Endothelial cell of umbilical vein (primary cell): ENCODE data around the gene CCDC91. TPM values are rescaled to one million over a fixed set of nuclear protein-coding genes. Genes with fewer than 3 reads are reported as not detected.

ENCODE experiments used
- BruUV-seq: library from RNA; stranded (reverse); fragments of 400-500 nt; replicated peaks from 2 replicates; lab custom pipeline; 2021; lab: Mats Ljungman, UMichigan
- CTCF ChIA-PET: fragments of 300-600, 350-600 bp; sonication (Branson Sonifier 250); formaldehyde crosslinking; loops from one replicate; lab custom pipeline; 2021; ENCODE audit warnings: antibody characterized with exemption, inconsistent platforms; lab: Charles Lee
- POLR2A ChIA-PET: fragments of 300-600, 350-600 bp; sonication (Branson Sonifier 250); formaldehyde crosslinking; loops from one replicate; lab custom pipeline; 2021; ENCODE audit warnings: antibody characterized with exemption, inconsistent platforms; lab: Charles Lee
- DNase-seq: peaks from one replicate; pipeline ENCODE4 v3.0.0-alpha.2; 2011; ENCODE audit warnings: low read depth, low spot score
- FAIRE-seq: peaks from 2 replicates; lab custom pipeline; 2011; peaks lifted over from hg19 to GRCh38; lab: Jason Lieb, UNC
- H2AFZ ChIP-seq: 2 replicates; pipeline ENCODE4 v1.6.0; 2012; ENCODE audit warnings: low read depth, low read length, control low read depth, inconsistent platforms
- H3K27ac ChIP-seq: 2 replicates; pipeline ENCODE4 v1.5.1; 2011; ENCODE audit warnings: low read depth, mild to moderate bottlenecking, control low read depth, low read length, moderate library complexity; ENCODE audit not compliant: insufficient read depth
- H3K27me3 ChIP-seq, 2 experiments: 2 replicates each; pipeline versions ENCODE4 v1.6.0 to v1.6.1; 2011; ENCODE audit warnings: low read length in 2 of 2, mixed read lengths in 1 of 2; ENCODE audit not compliant: control insufficient read depth in 2 of 2, insufficient read depth in 2 of 2
- H3K36me3 ChIP-seq, 2 experiments: 2 replicates in 1 of 2; 3 replicates in 1 of 2; pipeline ENCODE4 v1.5.1; 2011; ENCODE audit warnings: low read length in 2 of 2, mild to moderate bottlenecking in 1 of 2, moderate library complexity in 1 of 2; ENCODE audit not compliant: control insufficient read depth in 2 of 2, insufficient read depth in 2 of 2; ENCODE audit errors: extremely low read depth in 1 of 2
- H3K4me1 ChIP-seq: 3 replicates; pipeline ENCODE4 v1.5.1; 2011; ENCODE audit warnings: mild to moderate bottlenecking, low read length; ENCODE audit not compliant: control insufficient read depth, insufficient read depth; ENCODE audit errors: extremely low read depth
- H3K4me2 ChIP-seq: 2 replicates; pipeline ENCODE4 v1.6.1; 2011; ENCODE audit warnings: low read length, control low read depth, mixed read lengths; ENCODE audit not compliant: insufficient read depth
- H3K4me3 ChIP-seq, 3 experiments: fragments of 200-600 bp in 1 of 3; sonication (generic), shearing (Covaris generic) in 1 of 3; replicated peaks in 1 of 3; 2 replicates each; pipeline ENCODE4 v1.5.1; 2011 to 2016; ENCODE audit warnings: control low read depth in 3 of 3, low read length in 3 of 3, mild to moderate bottlenecking in 2 of 3, inconsistent platforms in 1 of 3, low read depth in 1 of 3, moderate library complexity in 1 of 3; ENCODE audit not compliant: insufficient read depth in 1 of 3
- H3K79me2 ChIP-seq: 2 replicates; pipeline ENCODE4 v1.6.0; 2012; ENCODE audit warnings: low read length, inconsistent platforms; ENCODE audit not compliant: control insufficient read depth, insufficient read depth
- H3K9ac ChIP-seq: replicated peaks from 2 replicates; pipeline ENCODE3; 2011; ENCODE audit warnings: low read length, control low read depth; ENCODE audit not compliant: insufficient read depth; ENCODE audit errors: extremely low read depth
- H3K9me1 ChIP-seq: replicated peaks from 3 replicates; pipeline ENCODE4 v1.6.0; 2011; ENCODE audit warnings: mild to moderate bottlenecking, low read length; ENCODE audit not compliant: control insufficient read depth, insufficient read depth; ENCODE audit errors: extremely low read depth
- H3K9me3 ChIP-seq: replicated peaks from 2 replicates; pipeline ENCODE4 v1.5.1; 2012; ENCODE audit warnings: low read length, inconsistent platforms; ENCODE audit not compliant: control insufficient read depth, insufficient read depth
- H4K20me1 ChIP-seq: replicated peaks from 2 replicates; pipeline ENCODE3; 2011; ENCODE audit warnings: mild to moderate bottlenecking, low read length; ENCODE audit not compliant: control insufficient read depth, insufficient read depth; ENCODE audit errors: extremely low read depth
- CTCF ChIP-seq, 2 donors: IDR thresholded peaks; 1 replicate in 1 of 2; 2 replicates in 1 of 2; pipeline ENCODE4 v1.5.1; 2011; ENCODE audit warnings: low read length in 2 of 2, mild to moderate bottlenecking in 2 of 2, moderate library complexity in 2 of 2, control low read depth in 1 of 2, inconsistent platforms in 1 of 2, low read depth in 1 of 2; ENCODE audit not compliant: insufficient read depth in 1 of 2; ENCODE audit errors: extremely low read depth in 1 of 2
- EZH2 ChIP-seq: IDR thresholded peaks from 2 replicates; pipeline ENCODE4 v1.6.1; 2012; ENCODE audit warnings: borderline replicate concordance, low read depth, mild to moderate bottlenecking, moderate library complexity, low read length, inconsistent platforms; ENCODE audit not compliant: severe bottlenecking
- FOS ChIP-seq: IDR thresholded peaks from 2 replicates; pipeline ENCODE4 v1.6.1; 2011; ENCODE audit warnings: mild to moderate bottlenecking, low read length, moderate library complexity, borderline replicate concordance; ENCODE audit not compliant: insufficient read depth
- GATA2 ChIP-seq: IDR thresholded peaks from 2 replicates; pipeline ENCODE4 v1.7.0; 2011; ENCODE audit warnings: low read depth, mild to moderate bottlenecking, moderate library complexity, mixed read lengths, low read length; ENCODE audit not compliant: insufficient read length, insufficient read depth
- JUN ChIP-seq: IDR thresholded peaks from 2 replicates; pipeline ENCODE4 v1.6.1; 2011; ENCODE audit warnings: borderline replicate concordance, low read depth; ENCODE audit not compliant: insufficient read length, insufficient read depth
- MAX ChIP-seq: IDR thresholded peaks from 2 replicates; pipeline ENCODE4 v1.6.1; 2011; ENCODE audit not compliant: insufficient read depth, insufficient read length
- MYC ChIP-seq: IDR thresholded peaks from one replicate; pipeline ENCODE4 v1.6.1; 2011; ENCODE audit warnings: mild to moderate bottlenecking, low read depth, low read length
- POLR2A ChIP-seq: IDR thresholded peaks from 2 replicates; pipeline ENCODE4 v1.6.1; 2012; ENCODE audit warnings: low read depth, mild to moderate bottlenecking, control low read depth, low read length
- POLR2AphosphoS5 ChIP-seq: IDR thresholded peaks from 2 replicates; pipeline ENCODE4 v1.6.1; 2012; ENCODE audit warnings: low read depth, mild to moderate bottlenecking, control low read depth, low read length, moderate library complexity; ENCODE audit not compliant: insufficient read depth
- dilution Hi-C: fragments of 300-500 bp; cut with MboI; formaldehyde crosslinking; loops from one replicate; pipeline ENCODE4 v1.15.0; 2019; ENCODE audit warnings: low sequenced_read_pairs; ENCODE audit not compliant: extremely low pct_ligation_motif_present
- intact Hi-C: fragments of 100-400 bp; cut with micrococcal nuclease; formaldehyde crosslinking; loops from one replicate; pipeline ENCODE4 v1.10.0; 2022
- polyA plus RNA-seq, 4 experiments: library from polyadenylated mRNA; depleted of rRNA in 3 of 4; stranded (reverse) in 3 of 4; unstranded in 1 of 4; fragments of >200 nt; gene quantifications; 2 replicates each; pipeline versions ENCODE4 v1.2.1 to v1.2.3, GENCODE V29; 2011 to 2012; ENCODE audit warnings: missing spikeins in 1 of 4
- total RNA-seq: library from RNA; stranded (reverse); gene quantifications from 2 replicates; pipeline ENCODE4 v1.2.3, GENCODE V29; 2021

Gene CCDC91
- total and polyA plus RNA-seq, 2 donors (not counting 3 experiments of a cell fraction or from before 2014, with no cell fraction given) = 3.8 to 10.5 TPM

GRCh38 chr12:28582672-28583376, 392.6 kb downstream of the CCDC91 start:
- TF ChIP-seq JUN (no peak), MAX (no peak), MYC (no peak), POLR2A (no peak), FOS (no peak), EZH2 (no peak), POLR2AphosphoS5 (no peak), CTCF (IDR thresholded peaks at IDR 0.05; ENCODE audit: extremely low read depth in 1 of 2, insufficient read depth in 1 of 2, low read depth in 1 of 2, low read length in 2 of 2) (no peak), GATA2 (no peak)
- no TSS peak for BruUV-seq
- Histone ChIP-seq H3K27me3 (no peaks in the 10 kb centered on the region), H3K4me3 (no peak overlapping the region), H3K4me2 (no peak overlapping the region), H3K9me3 (no peaks in the 10 kb centered on the region), H4K20me1 (no peaks in the 10 kb centered on the region), H3K9ac (no peak overlapping the region), H3K9me1 (no peaks in the 10 kb centered on the region), H2AFZ (no peak overlapping the region), H3K4me1 (no peaks in the 10 kb centered on the region), H3K36me3 (no peaks in the 10 kb centered on the region), H3K79me2 (no peaks in the 10 kb centered on the region), H3K27ac (no peak overlapping the region)
- no peak for DNase-seq
- ChIA-PET POLR2A (no interaction called here), CTCF (interaction anchor here (1.0 kb wide), 1 partner anchor 7 kb away, joined by 3 read pairs; no protein-coding TSS in a partner anchor)
- FAIRE-seq = no peak
- intact Hi-C loops = no loop called here
- dilution Hi-C loops = no loop called here
